Keratinocyte (primary cell): ENCODE data around the gene RPS6KA5.

Experiments used
- EZH2 ChIP-seq: IDR thresholded peaks from one replicate; pipeline ENCODE4 v1.6.1; 2012; ENCODE audit warnings: inconsistent platforms, mild to moderate bottlenecking, low read length, moderate library complexity
- TF ChIP-seq, protein P1 (sequence below), 3 experiments: IDR thresholded peaks in 1 of 3; conservative IDR thresholded peaks in 1 of 3; optimal IDR thresholded peaks in 1 of 3; 2 replicates in 2 of 3; 3 replicates in 1 of 3; pipeline versions ENCODE3 to v1.5.1; 2011; ENCODE audit warnings: low read length in 3 of 3, mild to moderate bottlenecking in 3 of 3, moderate library complexity in 2 of 3, control low read depth in 1 of 3, inconsistent platforms in 1 of 3; ENCODE audit not compliant: insufficient read depth in 2 of 3; ENCODE audit errors: extremely low read depth in 1 of 3

- no peak for TF ChIP-seq EZH2
- TF ChIP-seq, protein P1, sequence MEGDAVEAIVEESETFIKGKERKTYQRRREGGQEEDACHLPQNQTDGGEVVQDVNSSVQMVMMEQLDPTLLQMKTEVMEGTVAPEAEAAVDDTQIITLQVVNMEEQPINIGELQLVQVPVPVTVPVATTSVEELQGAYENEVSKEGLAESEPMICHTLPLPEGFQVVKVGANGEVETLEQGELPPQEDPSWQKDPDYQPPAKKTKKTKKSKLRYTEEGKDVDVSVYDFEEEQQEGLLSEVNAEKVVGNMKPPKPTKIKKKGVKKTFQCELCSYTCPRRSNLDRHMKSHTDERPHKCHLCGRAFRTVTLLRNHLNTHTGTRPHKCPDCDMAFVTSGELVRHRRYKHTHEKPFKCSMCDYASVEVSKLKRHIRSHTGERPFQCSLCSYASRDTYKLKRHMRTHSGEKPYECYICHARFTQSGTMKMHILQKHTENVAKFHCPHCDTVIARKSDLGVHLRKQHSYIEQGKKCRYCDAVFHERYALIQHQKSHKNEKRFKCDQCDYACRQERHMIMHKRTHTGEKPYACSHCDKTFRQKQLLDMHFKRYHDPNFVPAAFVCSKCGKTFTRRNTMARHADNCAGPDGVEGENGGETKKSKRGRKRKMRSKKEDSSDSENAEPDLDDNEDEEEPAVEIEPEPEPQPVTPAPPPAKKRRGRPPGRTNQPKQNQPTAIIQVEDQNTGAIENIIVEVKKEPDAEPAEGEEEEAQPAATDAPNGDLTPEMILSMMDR (optimal IDR thresholded peaks at IDR 0.05 in 1 of 3, IDR thresholded peaks at IDR 0.05 in 1 of 3, conservative IDR thresholded peaks at IDR 0.05 in 1 of 3; ENCODE audit: extremely low read depth in 1 of 3, insufficient read depth in 2 of 3, low read length in 3 of 3): no peak
Observed at GRCh38 chr14:90981636-90982035, 78.8 kb downstream of the RPS6KA5 start.
